H9 (cell line): Measurements from ENCODE around the gene TMPRSS3. TPM values are rescaled to one million over a fixed set of nuclear protein-coding genes. Genes with fewer than 3 reads are reported as not detected.

ENCODE experiments used
- DNase-seq: peaks from one replicate; pipeline ENCODE4 v3.0.0-alpha.2; 2017
- H2AFZ ChIP-seq: one replicate; pipeline ENCODE4 v1.6.1; 2013; ENCODE audit warnings: mild to moderate bottlenecking, low read length, control low read depth, moderate library complexity
- H2AK5ac ChIP-seq: 2 replicates; pipeline ENCODE4 v1.6.1; 2013; ENCODE audit warnings: low read length, control low read depth, mixed read lengths; ENCODE audit not compliant: insufficient read length
- H2BK120ac ChIP-seq: one replicate; pipeline ENCODE4 v1.6.1; 2013; ENCODE audit warnings: low read depth, mild to moderate bottlenecking, low read length, control low read depth, inconsistent platforms; ENCODE audit not compliant: poor library complexity, severe bottlenecking
- H2BK12ac ChIP-seq: 2 replicates; pipeline ENCODE4 v1.6.1; 2013; ENCODE audit warnings: low read length, control low read depth, mixed read lengths, low read depth; ENCODE audit not compliant: insufficient read length
- H2BK15ac ChIP-seq: 2 replicates; pipeline ENCODE4 v1.6.1; 2013; ENCODE audit warnings: low read depth, low read length, control low read depth
- H2BK20ac ChIP-seq: one replicate; pipeline ENCODE4 v1.6.1; 2013; ENCODE audit warnings: low read depth, mild to moderate bottlenecking, low read length, control low read depth, inconsistent platforms; ENCODE audit not compliant: poor library complexity, severe bottlenecking
- H2BK5ac ChIP-seq: 2 replicates; pipeline ENCODE4 v1.6.1; 2013; ENCODE audit warnings: low read length, control low read depth, mixed read lengths; ENCODE audit not compliant: insufficient read length
- H3K14ac ChIP-seq: 2 replicates; pipeline ENCODE4 v1.6.1; 2013; ENCODE audit warnings: low read length, control low read depth; ENCODE audit not compliant: insufficient read depth
- H3K18ac ChIP-seq: 2 replicates; pipeline ENCODE4 v1.6.1; 2013; ENCODE audit warnings: low read depth, mild to moderate bottlenecking, mixed read lengths, low read length, control low read depth; ENCODE audit not compliant: insufficient read length
- H3K23ac ChIP-seq: 2 replicates; pipeline ENCODE4 v1.6.1; 2013; ENCODE audit warnings: low read length, control low read depth, mixed read lengths, low read depth; ENCODE audit not compliant: insufficient read length
- H3K23me2 ChIP-seq: 2 replicates; pipeline ENCODE4 v1.6.1; 2013; ENCODE audit warnings: low read depth, mild to moderate bottlenecking, mixed read lengths, low read length, control low read depth; ENCODE audit not compliant: insufficient read length, poor library complexity, severe bottlenecking
- H3K27ac ChIP-seq: 2 replicates; pipeline ENCODE4 v1.5.1; 2013; ENCODE audit warnings: low read length, control low read depth, mixed read lengths, low read depth; ENCODE audit not compliant: insufficient read length
- H3K27me3 ChIP-seq: 2 replicates; pipeline ENCODE4 v1.6.1; 2013; ENCODE audit warnings: low read length, control low read depth, inconsistent platforms; ENCODE audit not compliant: insufficient read depth
- H3K4ac ChIP-seq: 2 replicates; pipeline ENCODE4 v1.6.1; 2013; ENCODE audit warnings: low read depth, mild to moderate bottlenecking, control low read depth, inconsistent platforms, low read length, moderate library complexity
- H3K4me1 ChIP-seq: 2 replicates; pipeline ENCODE4 v1.6.1; 2013; ENCODE audit warnings: low read length, control low read depth, inconsistent platforms; ENCODE audit not compliant: insufficient read depth
- H3K4me2 ChIP-seq: 2 replicates; pipeline ENCODE4 v1.6.1; 2013; ENCODE audit warnings: low read length, control low read depth, mixed read lengths; ENCODE audit not compliant: insufficient read length, insufficient read depth
- H3K56ac ChIP-seq: 2 replicates; pipeline ENCODE4 v1.6.1; 2013; ENCODE audit warnings: low read depth, mild to moderate bottlenecking, mixed read lengths, low read length, control low read depth; ENCODE audit not compliant: insufficient read length
- H3K79me1 ChIP-seq: 2 replicates; pipeline ENCODE4 v1.6.1; 2013; ENCODE audit warnings: low read depth, mild to moderate bottlenecking, moderate library complexity, low read length, control low read depth, inconsistent platforms; ENCODE audit not compliant: insufficient read depth, poor library complexity, severe bottlenecking
- H3K79me2 ChIP-seq: 2 replicates; pipeline ENCODE4 v1.6.1; 2013; ENCODE audit warnings: low read length, control low read depth, inconsistent platforms; ENCODE audit not compliant: insufficient read depth
- H3K9ac ChIP-seq: 2 replicates; pipeline ENCODE4 v1.6.1; 2013; ENCODE audit warnings: low read length, control low read depth, mixed read lengths; ENCODE audit not compliant: insufficient read length; ENCODE audit errors: extremely low read depth
- H3K9me3 ChIP-seq: one replicate; pipeline ENCODE4 v1.6.1; 2013; ENCODE audit warnings: low read depth, low read length, inconsistent platforms; ENCODE audit not compliant: control insufficient read depth
- H3T11ph ChIP-seq: one replicate; pipeline ENCODE4 v1.6.1; 2013; ENCODE audit warnings: mild to moderate bottlenecking, low read length, control low read depth, inconsistent platforms
- H4K20me1 ChIP-seq: one replicate; pipeline ENCODE4 v1.6.1; 2013; ENCODE audit not compliant: control insufficient read depth, insufficient read length, insufficient read depth
- H4K5ac ChIP-seq: 2 replicates; pipeline ENCODE4 v1.6.1; 2013; ENCODE audit warnings: low read depth, mild to moderate bottlenecking, mixed read lengths, low read length, control low read depth; ENCODE audit not compliant: insufficient read length
- H4K8ac ChIP-seq: replicated peaks from 2 replicates; pipeline ENCODE4 v1.6.1; 2013; ENCODE audit warnings: low read length, control low read depth, mixed read lengths, low read depth; ENCODE audit not compliant: insufficient read length
- H4K91ac ChIP-seq: 2 replicates; pipeline ENCODE4 v1.6.1; 2013; ENCODE audit warnings: low read depth, mild to moderate bottlenecking, moderate library complexity, mixed read lengths, low read length, control low read depth; ENCODE audit not compliant: insufficient read length
- H3K27ac Mint-ChIP-seq, 3 experiments: 2 replicates in 2 of 3; 3 replicates in 1 of 3; pipeline ENCODE4 v1.8.0; 2020 to 2021; ENCODE audit warnings: mixed read lengths in 3 of 3, mild to moderate bottlenecking in 1 of 3, moderate library complexity in 1 of 3
- H3K27me3 Mint-ChIP-seq: 2 replicates; pipeline ENCODE4 v1.8.0; 2021; ENCODE audit warnings: low read depth, mild to moderate bottlenecking, moderate library complexity, mixed read lengths
- H3K36me3 Mint-ChIP-seq, 3 experiments: 2 replicates in 2 of 3; 3 replicates in 1 of 3; pipeline ENCODE4 v1.8.0; 2020 to 2021; ENCODE audit warnings: low read depth in 3 of 3, mixed read lengths in 3 of 3; ENCODE audit not compliant: insufficient read depth in 1 of 3
- H3K4me1 Mint-ChIP-seq, 2 experiments: 2 replicates each; pipeline ENCODE4 v1.8.0; 2020; ENCODE audit warnings: mixed read lengths in 2 of 2
- H3K4me3 Mint-ChIP-seq, 2 experiments: 2 replicates in 1 of 2; 3 replicates in 1 of 2; pipeline ENCODE4 v1.8.0; 2020 to 2021; ENCODE audit warnings: mild to moderate bottlenecking in 2 of 2, mixed read lengths in 2 of 2, moderate library complexity in 1 of 2
- H3K9me3 Mint-ChIP-seq, 2 experiments: 2 replicates in 1 of 2; 3 replicates in 1 of 2; pipeline ENCODE4 v1.8.0; 2020; ENCODE audit warnings: mild to moderate bottlenecking in 2 of 2, mixed read lengths in 2 of 2, moderate library complexity in 1 of 2
- CTCF ChIP-seq: fragments of 200-600 bp; sonication (generic); conservative IDR thresholded peaks from 3 replicates; pipeline ENCODE4 v1.8.0; 2021; ENCODE audit warnings: antibody characterized with exemption, mild to moderate bottlenecking
- WGBS: extraction: QIAGEN DNeasy Blood & Tissue Kit; methylation state at CpG from one replicate; pipeline ENCODE4 v1.1.7; 2013; ENCODE audit warnings: missing lambda C conversion rate, low lambda C conversion rate, mixed read lengths; ENCODE audit not compliant: insufficient read length; ENCODE audit errors: extremely low coverage; 5-methylcytosine and 5-hydroxymethylcytosine counted together
- total RNA-seq: library from RNA; stranded (reverse); gene quantifications from 2 replicates; pipeline ENCODE4 v1.2.1, GENCODE V29; 2021

The TMPRSS3 gene
- total RNA-seq, 1 experiment from 2014 or later = 0.31 TPM

GRCh38 chr21:42382915-42383314, 12.9 kb downstream of the TMPRSS3 start:
- Mint-ChIP-seq H3K9me3 (peaks cover 6 to 14% of the 10 kb centered on the region in 2 experiments), H3K4me3 (no peak overlapping the region), H3K27me3 (peaks cover 9% of the 10 kb centered on the region), H3K4me1 (peaks cover 16 to 17% of the 10 kb centered on the region in 2 experiments), H3K27ac (no peak overlapping the region; a peak in 1 of 7 replicates), H3K36me3 (peaks cover 0 to 11% (median 0%) of the 10 kb centered on the region in 3 experiments; a peak in 3 of 7 replicates)
- no peak for TF ChIP-seq CTCF
- Histone ChIP-seq H2BK15ac (no peak overlapping the region), H3K79me1 (no peaks in the 10 kb centered on the region), H2BK5ac (no peak overlapping the region), H3K23ac (no peak overlapping the region), H4K5ac (no peak overlapping the region), H3K18ac (no peak overlapping the region), H2AFZ (no peak overlapping the region), H3K4me1 (no peaks in the 10 kb centered on the region), H4K20me1 (peaks cover 2% of the 10 kb centered on the region), H2AK5ac (no peak overlapping the region), H3K9ac (no peak overlapping the region), H3K79me2 (no peaks in the 10 kb centered on the region), H2BK12ac (no peak overlapping the region), H3K14ac (no peak overlapping the region), H3K27me3 (no peaks in the 10 kb centered on the region), H2BK120ac (no peak overlapping the region), H2BK20ac (no peak overlapping the region), H3T11ph (no peak overlapping the region), H3K23me2 (no peaks in the 10 kb centered on the region), H4K91ac (no peak overlapping the region), H3K56ac (no peak overlapping the region), H3K27ac (no peak overlapping the region), H3K4ac (no peak overlapping the region), H3K4me2 (no peak overlapping the region), H4K8ac (no peak overlapping the region), H3K9me3 (no peaks in the 10 kb centered on the region)
- DNase-seq = no peak
- no CpG with 5 or more reads among the region's 6 CpGs for WGBS
